K562 (cell line): ENCODE results near the gene NLK. TPM values are rescaled to one million over a fixed set of nuclear protein-coding genes. Genes with fewer than 3 reads are reported as not detected.

Source experiments
- ATAC-seq: fragments of 200-7000 bp; cut with Tn5 transposase; 3 replicates; pipeline ENCODE4 v1.9.1; 2020; ENCODE audit warnings: moderate library complexity
- BruUV-seq: library from RNA; stranded (reverse); fragments of 400-500 nt; replicated peaks from 2 replicates; lab custom pipeline; 2021; lab: Mats Ljungman, UMichigan
- CTCF ChIA-PET: fragments of 300-600 bp; formaldehyde crosslinking; extraction: SDS; loops from one replicate; lab custom pipeline; 2021; ENCODE audit warnings: low intra/inter-chr PET ratio; lab: Yijun Ruan, JAX
- POLR2A ChIA-PET: fragments of 300-600, 350-650 bp; sonication (Branson Sonifier 250); formaldehyde crosslinking; extraction: SDS; loops from one replicate; lab custom pipeline; 2021; ENCODE audit warnings: antibody characterized with exemption, inconsistent platforms; lab: Yijun Ruan, JAX
- DNase-seq, 4 experiments: peaks; one replicate each; pipeline versions ENCODE4 v3.0.0 to v3.0.0-alpha.2; 2011 to 2018; ENCODE audit warnings: low spot score in 3 of 4, mixed read lengths in 3 of 4; ENCODE audit errors: extremely low read depth in 1 of 4
- FAIRE-seq: peaks from 2 replicates; lab custom pipeline; 2011; peaks lifted over from hg19 to GRCh38; lab: Jason Lieb, UNC
- H2AFZ ChIP-seq: 2 replicates; pipeline ENCODE4 v1.6.0; 2011; ENCODE audit warnings: low read depth, low read length, control low read depth, inconsistent platforms
- H3K27ac ChIP-seq: fragments of 200-600 bp; 3 replicates; pipeline ENCODE4 v1.8.0; 2011; ENCODE audit warnings: low read depth, mild to moderate bottlenecking, control low read depth, inconsistent platforms, low read length, moderate library complexity, mixed read lengths; ENCODE audit errors: extremely low read depth
- H3K27me3 ChIP-seq, 2 experiments: fragments of 300-600 bp in 1 of 2; 2 replicates in 1 of 2; 3 replicates in 1 of 2; pipeline versions ENCODE4 v1.6.0 to v1.8.0; 2011; ENCODE audit warnings: inconsistent platforms in 2 of 2, low read length in 2 of 2, mild to moderate bottlenecking in 1 of 2, mixed read lengths in 1 of 2, moderate library complexity in 1 of 2; ENCODE audit not compliant: control insufficient read depth in 2 of 2, insufficient read depth in 2 of 2
- H3K36me3 ChIP-seq: fragments of 300-600 bp; 3 replicates; pipeline ENCODE4 v1.8.0; 2011; ENCODE audit warnings: mild to moderate bottlenecking, low read length, inconsistent platforms; ENCODE audit not compliant: control insufficient read depth, insufficient read depth
- H3K4me1 ChIP-seq, 2 experiments: fragments of 200-600 bp in 1 of 2; replicated peaks in 1 of 2; 2 replicates in 1 of 2; 3 replicates in 1 of 2; pipeline versions ENCODE4 v1.5.1 to v1.8.0; 2011; ENCODE audit warnings: inconsistent platforms in 2 of 2, low read length in 2 of 2, mild to moderate bottlenecking in 1 of 2, mixed read lengths in 1 of 2, moderate library complexity in 1 of 2; ENCODE audit not compliant: control insufficient read depth in 2 of 2, insufficient read depth in 2 of 2
- H3K4me2 ChIP-seq: 2 replicates; pipeline ENCODE4 v1.6.1; 2011; ENCODE audit warnings: low read length, control low read depth, inconsistent platforms, mixed read lengths; ENCODE audit not compliant: insufficient read depth
- H3K4me3 ChIP-seq: fragments of 200-600 bp; sonication (generic), shearing (Covaris generic); 2 replicates; pipeline ENCODE4 v1.5.1; 2016; ENCODE audit warnings: control low read depth, inconsistent platforms
- H3K79me2 ChIP-seq: fragments of 200-600 bp; 3 replicates; pipeline ENCODE4 v1.8.0; 2011; ENCODE audit warnings: low read length, inconsistent platforms; ENCODE audit not compliant: control insufficient read depth, insufficient read depth
- H3K9ac ChIP-seq, 2 experiments: 2 replicates each; pipeline versions ENCODE4 v1.6.0 to v1.6.1; 2011; ENCODE audit warnings: low read depth in 2 of 2, low read length in 2 of 2, control low read depth in 1 of 2, inconsistent platforms in 1 of 2, mild to moderate bottlenecking in 1 of 2, mixed read lengths in 1 of 2; ENCODE audit not compliant: insufficient read depth in 1 of 2
- H3K9me1 ChIP-seq: one replicate; pipeline ENCODE4 v1.6.0; 2011; ENCODE audit warnings: inconsistent platforms, mild to moderate bottlenecking, low read length, moderate library complexity; ENCODE audit not compliant: control insufficient read depth, insufficient read depth
- H3K9me3 ChIP-seq: replicated peaks from 2 replicates; pipeline ENCODE4 v1.5.1; 2011; ENCODE audit warnings: low read depth, low read length, inconsistent platforms; ENCODE audit not compliant: control insufficient read depth, insufficient read depth
- H4K20me1 ChIP-seq: replicated peaks from 2 replicates; pipeline ENCODE4 v1.6.1; 2011; ENCODE audit warnings: low read length, inconsistent platforms, mixed read lengths; ENCODE audit not compliant: control insufficient read depth, insufficient read depth
- BACH1 ChIP-seq: fragments of 200-800 bp; sonication (Bioruptor generic); IDR thresholded peaks from 2 replicates; pipeline ENCODE4 v1.6.1; 2016; ENCODE audit warnings: missing genetic modification characterization, missing compliant biosample characterization
- HSF4 ChIP-seq: fragments of 250-450 bp; sonication (Bioruptor Pico); IDR thresholded peaks from 2 replicates; pipeline ENCODE4 v2.1.2; 2022; ENCODE audit warnings: mild to moderate bottlenecking, moderate library complexity, borderline replicate concordance
- IFI16 ChIP-seq: fragments of 250-450 bp; sonication (Bioruptor Pico); IDR thresholded peaks from 2 replicates; pipeline ENCODE4 v2.1.2; 2022; ENCODE audit warnings: mild to moderate bottlenecking, inconsistent platforms
- NEUROD1 ChIP-seq: fragments of 150-350 bp; IDR thresholded peaks from 2 replicates; pipeline ENCODE4 v1.6.1; 2014; ENCODE audit warnings: borderline replicate concordance, low read length, low read depth; ENCODE audit not compliant: partially characterized antibody
- ZNF431 ChIP-seq: sonication (generic); formaldehyde crosslinking; IDR thresholded peaks from 2 replicates; pipeline ENCODE4 v1.8.0; 2022; ENCODE audit warnings: mild to moderate bottlenecking, missing genetic modification reagents
- WGBS: fragments of 100-300 bp; shearing (Covaris generic); methylation state at CpG from one replicate; pipeline ENCODE4 v1.1.6; 2016; ENCODE audit warnings: low coverage, mixed read lengths; ENCODE audit not compliant: insufficient coverage; ENCODE audit errors: missing lambda C conversion rate; 5-methylcytosine and 5-hydroxymethylcytosine counted together
- in situ Hi-C: fragments of 300-500 bp; cut with MboI; formaldehyde crosslinking; loops from 4 replicates; pipeline ENCODE4 v1.15.0; 2018; ENCODE audit warnings: inconsistent platforms, mixed read lengths
- intact Hi-C: fragments of 100-400 bp; cut with micrococcal nuclease; formaldehyde crosslinking; loops from 2 replicates; pipeline ENCODE4 v1.14.2; 2022
- polyA plus RNA-seq, 8 experiments: library from polyadenylated mRNA; depleted of rRNA in 4 of 8; stranded (reverse) in 5 of 8; unstranded in 3 of 8; fragments of >200 nt; fragmentation: Nextera tagmentation in 2 of 8; fragmentation: Illumina TruSeq in 1 of 8; extraction: Ambion mirVana in 2 of 8; extraction: Trizol in 1 of 8; gene quantifications; 2 replicates each; pipeline versions ENCODE4 v1.2.1 to v1.2.3, GENCODE V29; 2011 to 2014; ENCODE audit warnings: inconsistent platforms in 1 of 8, missing spikeins in 1 of 8
- total RNA-seq, 7 experiments: library from RNA; depleted of rRNA in 6 of 7; stranded (reverse); fragments of >200 nt in 6 of 7; fragmentation: Illumina TruSeq in 2 of 7; extraction: Trizol in 2 of 7; gene quantifications; 2 replicates each; pipeline versions ENCODE4 v1.2.1 to v1.2.3, GENCODE V29; 2011 to 2021; ENCODE audit warnings: low replicate concordance in 1 of 7
- TF ChIP-seq, protein P1 (sequence below): fragments of 450-650 bp; formaldehyde crosslinking; IDR thresholded peaks from 2 replicates; pipeline ENCODE4 v1.4.0; 2020; ENCODE audit warnings: mild to moderate bottlenecking, moderate library complexity
- TF ChIP-seq, protein P2 (sequence below), 2 experiments: IDR thresholded peaks; 2 replicates each; pipeline ENCODE4 v1.6.1; 2012; ENCODE audit warnings: improper control_type of control experiment in 2 of 2, low read depth in 2 of 2, low read length in 2 of 2, borderline replicate concordance in 1 of 2

Gene NLK
- total and polyA plus RNA-seq, 9 of the 15 experiments (the other 6 are each of a cell fraction or from before 2014, with no cell fraction given) = 10.9 to 59.6 (median 26.7) TPM

DNA sequence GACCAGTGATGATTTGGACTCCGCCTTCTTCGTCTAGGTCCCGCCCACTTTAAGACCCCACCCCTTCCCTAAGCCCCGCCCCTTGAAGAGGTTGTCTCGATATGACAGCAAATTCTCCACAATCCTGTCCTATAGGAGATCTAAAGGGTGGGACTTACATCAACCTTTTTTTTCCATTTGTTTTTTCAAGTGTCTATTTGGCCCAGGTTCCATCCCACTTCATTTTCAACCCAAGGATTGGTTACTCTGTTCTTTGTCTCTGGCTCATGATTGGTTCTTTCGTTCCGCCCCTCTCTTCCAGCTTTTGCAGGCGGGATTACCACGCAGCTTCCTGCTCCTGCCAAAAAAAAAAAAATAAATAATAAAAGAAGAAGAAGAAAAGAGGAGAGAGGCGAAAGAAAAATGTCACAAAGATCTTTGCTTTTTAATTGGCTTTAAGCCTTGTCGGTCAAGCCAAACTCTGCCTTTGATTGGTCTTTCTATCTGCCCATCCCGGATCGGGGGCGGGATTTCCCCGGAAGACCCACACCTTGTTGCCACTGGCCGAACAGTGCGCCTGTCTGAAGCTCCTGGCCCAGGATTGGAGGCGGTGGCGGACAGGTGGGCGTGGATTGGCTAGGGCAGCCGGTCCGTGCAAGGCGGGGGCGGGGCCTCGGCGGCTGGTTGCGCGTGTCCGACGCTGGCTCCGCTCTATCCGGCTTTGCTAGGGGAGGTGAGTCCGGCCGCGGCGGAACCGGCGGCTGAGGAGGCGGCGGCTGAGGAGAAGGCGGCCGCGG, 1.2 kb upstream of the NLK start:
- Histone ChIP-seq H3K27me3 (no peaks in the 10 kb centered on the region), H4K20me1 (0 out of 2 replicates have a peak, but pooled peaks cover 3% of the 10 kb centered on the region), H3K79me2 (peaks cover 44% of the 10 kb centered on the region), H3K36me3 (peaks cover 19% of the 10 kb centered on the region), H3K9me1 (no peaks in the 10 kb centered on the region), H2AFZ (peak overlapping the region; percentile 68), H3K9me3 (no peaks in the 10 kb centered on the region), H3K4me2 (peak overlapping the region; percentile 68), H3K4me1 (peaks cover 16 to 20% of the 10 kb centered on the region in 2 experiments; a peak in 4 of 5 replicates), H3K4me3 (peak overlapping the region; percentile 64), H3K9ac (peak overlapping the region; percentile 69 to 95; a peak in 2 of 4 replicates), H3K27ac (peak overlapping the region; percentile 64)
- peak; percentile 95 for FAIRE-seq
- peak; percentile 97 for ATAC-seq
- 0% methylated on average over 33 of the region's 43 CpGs for WGBS
- DNase-seq = peak; percentile 99 to 100 (median 99)
- no TSS peak for BruUV-seq
- in situ Hi-C loops = no loop called here
- intact Hi-C loops = loop anchor here (2.0 to 10.0 kb wide), 2 partner anchors 54 to 134 kb away; no protein-coding TSS in a partner anchor
- ChIA-PET POLR2A (interaction anchor here (0.6 to 1.6 kb wide), 13 partner anchors 9 to 950 kb away, joined by 3 to 9 read pairs (median 4); no protein-coding TSS in a partner anchor), CTCF (no interaction called here)
- TF ChIP-seq ZNF431 (CRISPR knock-in tag) = no peak
- no peak for TF ChIP-seq BACH1
- TF ChIP-seq HSF4 (CRISPR knock-in tag) = no peak
- peak; percentile 99 for TF ChIP-seq NEUROD1
- TF ChIP-seq, protein P1, sequence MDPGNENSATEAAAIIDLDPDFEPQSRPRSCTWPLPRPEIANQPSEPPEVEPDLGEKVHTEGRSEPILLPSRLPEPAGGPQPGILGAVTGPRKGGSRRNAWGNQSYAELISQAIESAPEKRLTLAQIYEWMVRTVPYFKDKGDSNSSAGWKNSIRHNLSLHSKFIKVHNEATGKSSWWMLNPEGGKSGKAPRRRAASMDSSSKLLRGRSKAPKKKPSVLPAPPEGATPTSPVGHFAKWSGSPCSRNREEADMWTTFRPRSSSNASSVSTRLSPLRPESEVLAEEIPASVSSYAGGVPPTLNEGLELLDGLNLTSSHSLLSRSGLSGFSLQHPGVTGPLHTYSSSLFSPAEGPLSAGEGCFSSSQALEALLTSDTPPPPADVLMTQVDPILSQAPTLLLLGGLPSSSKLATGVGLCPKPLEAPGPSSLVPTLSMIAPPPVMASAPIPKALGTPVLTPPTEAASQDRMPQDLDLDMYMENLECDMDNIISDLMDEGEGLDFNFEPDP (CRISPR knock-in tag) = no peak
- TF ChIP-seq IFI16 (CRISPR knock-in tag) = no peak
- TF ChIP-seq, protein P2, sequence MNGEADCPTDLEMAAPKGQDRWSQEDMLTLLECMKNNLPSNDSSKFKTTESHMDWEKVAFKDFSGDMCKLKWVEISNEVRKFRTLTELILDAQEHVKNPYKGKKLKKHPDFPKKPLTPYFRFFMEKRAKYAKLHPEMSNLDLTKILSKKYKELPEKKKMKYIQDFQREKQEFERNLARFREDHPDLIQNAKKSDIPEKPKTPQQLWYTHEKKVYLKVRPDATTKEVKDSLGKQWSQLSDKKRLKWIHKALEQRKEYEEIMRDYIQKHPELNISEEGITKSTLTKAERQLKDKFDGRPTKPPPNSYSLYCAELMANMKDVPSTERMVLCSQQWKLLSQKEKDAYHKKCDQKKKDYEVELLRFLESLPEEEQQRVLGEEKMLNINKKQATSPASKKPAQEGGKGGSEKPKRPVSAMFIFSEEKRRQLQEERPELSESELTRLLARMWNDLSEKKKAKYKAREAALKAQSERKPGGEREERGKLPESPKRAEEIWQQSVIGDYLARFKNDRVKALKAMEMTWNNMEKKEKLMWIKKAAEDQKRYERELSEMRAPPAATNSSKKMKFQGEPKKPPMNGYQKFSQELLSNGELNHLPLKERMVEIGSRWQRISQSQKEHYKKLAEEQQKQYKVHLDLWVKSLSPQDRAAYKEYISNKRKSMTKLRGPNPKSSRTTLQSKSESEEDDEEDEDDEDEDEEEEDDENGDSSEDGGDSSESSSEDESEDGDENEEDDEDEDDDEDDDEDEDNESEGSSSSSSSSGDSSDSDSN (IDR thresholded peaks at IDR 0.05; ENCODE audit: borderline replicate concordance in 1 of 2, low read depth in 2 of 2, low read length in 2 of 2) = peak; percentile 79 to 80; a peak in 2 of 4 replicates
